Endothelial cell of umbilical vein (primary cell): ENCODE measurements around the gene TMEM38A.

Experiments
- EZH2 ChIP-seq: IDR thresholded peaks from 2 replicates; pipeline ENCODE4 v1.6.1; 2012; ENCODE audit warnings: borderline replicate concordance, low read depth, mild to moderate bottlenecking, moderate library complexity, low read length, inconsistent platforms; ENCODE audit not compliant: severe bottlenecking
- FOS ChIP-seq: IDR thresholded peaks from 2 replicates; pipeline ENCODE4 v1.6.1; 2011; ENCODE audit warnings: mild to moderate bottlenecking, low read length, moderate library complexity, borderline replicate concordance; ENCODE audit not compliant: insufficient read depth
- GATA2 ChIP-seq: IDR thresholded peaks from 2 replicates; pipeline ENCODE4 v1.7.0; 2011; ENCODE audit warnings: low read depth, mild to moderate bottlenecking, moderate library complexity, mixed read lengths, low read length; ENCODE audit not compliant: insufficient read length, insufficient read depth
- JUN ChIP-seq: IDR thresholded peaks from 2 replicates; pipeline ENCODE4 v1.6.1; 2011; ENCODE audit warnings: borderline replicate concordance, low read depth; ENCODE audit not compliant: insufficient read length, insufficient read depth
- MYC ChIP-seq: IDR thresholded peaks from one replicate; pipeline ENCODE4 v1.6.1; 2011; ENCODE audit warnings: mild to moderate bottlenecking, low read depth, low read length
- POLR2A ChIP-seq: IDR thresholded peaks from 2 replicates; pipeline ENCODE4 v1.6.1; 2012; ENCODE audit warnings: low read depth, mild to moderate bottlenecking, control low read depth, low read length
- POLR2AphosphoS5 ChIP-seq: IDR thresholded peaks from 2 replicates; pipeline ENCODE4 v1.6.1; 2012; ENCODE audit warnings: low read depth, mild to moderate bottlenecking, control low read depth, low read length, moderate library complexity; ENCODE audit not compliant: insufficient read depth
- TF ChIP-seq, protein P1 (sequence below), 2 donors: IDR thresholded peaks; 1 replicate in 1 of 2; 2 replicates in 1 of 2; pipeline ENCODE4 v1.5.1; 2011; ENCODE audit warnings: low read length in 2 of 2, mild to moderate bottlenecking in 2 of 2, moderate library complexity in 2 of 2, control low read depth in 1 of 2, inconsistent platforms in 1 of 2, low read depth in 1 of 2; ENCODE audit not compliant: insufficient read depth in 1 of 2; ENCODE audit errors: extremely low read depth in 1 of 2
- TF ChIP-seq, protein P2 (sequence below): IDR thresholded peaks from 2 replicates; pipeline ENCODE4 v1.6.1; 2011; ENCODE audit not compliant: insufficient read depth, insufficient read length

DNA sequence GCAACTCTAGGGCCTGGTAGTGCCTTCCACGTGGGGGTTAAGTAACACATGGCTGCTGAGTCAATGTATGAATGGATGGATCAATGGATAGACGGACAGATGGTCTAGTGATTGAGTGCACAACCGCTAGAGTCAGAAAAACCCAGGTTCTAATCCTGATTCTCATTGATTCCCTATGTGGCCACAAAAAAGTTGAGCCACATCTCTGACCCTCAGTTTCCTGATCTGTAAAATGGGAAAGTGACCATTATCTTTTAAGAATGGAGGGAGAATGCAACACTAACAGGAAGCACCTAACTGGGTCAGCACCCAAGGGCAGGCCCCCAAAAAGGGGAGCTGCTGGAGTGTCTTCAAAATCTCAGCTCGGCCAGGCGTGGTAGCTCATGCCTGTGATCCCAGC is 3.6 kb upstream of the TMEM38A start:
- TF ChIP-seq POLR2AphosphoS5 (no peak), FOS (no peak), POLR2A (no peak), JUN (no peak), MYC (no peak), EZH2 (no peak), GATA2 (no peak)
- TF ChIP-seq, protein P1, sequence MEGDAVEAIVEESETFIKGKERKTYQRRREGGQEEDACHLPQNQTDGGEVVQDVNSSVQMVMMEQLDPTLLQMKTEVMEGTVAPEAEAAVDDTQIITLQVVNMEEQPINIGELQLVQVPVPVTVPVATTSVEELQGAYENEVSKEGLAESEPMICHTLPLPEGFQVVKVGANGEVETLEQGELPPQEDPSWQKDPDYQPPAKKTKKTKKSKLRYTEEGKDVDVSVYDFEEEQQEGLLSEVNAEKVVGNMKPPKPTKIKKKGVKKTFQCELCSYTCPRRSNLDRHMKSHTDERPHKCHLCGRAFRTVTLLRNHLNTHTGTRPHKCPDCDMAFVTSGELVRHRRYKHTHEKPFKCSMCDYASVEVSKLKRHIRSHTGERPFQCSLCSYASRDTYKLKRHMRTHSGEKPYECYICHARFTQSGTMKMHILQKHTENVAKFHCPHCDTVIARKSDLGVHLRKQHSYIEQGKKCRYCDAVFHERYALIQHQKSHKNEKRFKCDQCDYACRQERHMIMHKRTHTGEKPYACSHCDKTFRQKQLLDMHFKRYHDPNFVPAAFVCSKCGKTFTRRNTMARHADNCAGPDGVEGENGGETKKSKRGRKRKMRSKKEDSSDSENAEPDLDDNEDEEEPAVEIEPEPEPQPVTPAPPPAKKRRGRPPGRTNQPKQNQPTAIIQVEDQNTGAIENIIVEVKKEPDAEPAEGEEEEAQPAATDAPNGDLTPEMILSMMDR (IDR thresholded peaks at IDR 0.05; ENCODE audit: extremely low read depth in 1 of 2, insufficient read depth in 1 of 2, low read depth in 1 of 2, low read length in 2 of 2): no peak
- TF ChIP-seq, protein P2, sequence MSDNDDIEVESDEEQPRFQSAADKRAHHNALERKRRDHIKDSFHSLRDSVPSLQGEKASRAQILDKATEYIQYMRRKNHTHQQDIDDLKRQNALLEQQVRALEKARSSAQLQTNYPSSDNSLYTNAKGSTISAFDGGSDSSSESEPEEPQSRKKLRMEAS: no peak
